OCI-LY7 (cell line): Measurements from ENCODE around the gene PPP4C. TPM values are rescaled to one million over a fixed set of nuclear protein-coding genes. Genes with fewer than 3 reads are reported as not detected.

ENCODE experiments used
- BruUV-seq: library from RNA; stranded (reverse); fragments of 400-500 nt; replicated peaks from 2 replicates; lab custom pipeline; 2021; lab: Mats Ljungman, UMichigan
- CTCF ChIA-PET: fragments of 300-600 bp; sonication (Branson Sonifier 250); formaldehyde crosslinking; loops from one replicate; lab custom pipeline; 2022; ENCODE audit warnings: antibody characterized with exemption; ENCODE audit not compliant: unreplicated experiment; lab: Charles Lee
- POLR2A ChIA-PET: fragments of 300-600 bp; sonication (Branson Sonifier 250); formaldehyde crosslinking; loops from one replicate; lab custom pipeline; 2022; ENCODE audit warnings: antibody characterized with exemption; lab: Charles Lee
- DNase-seq: peaks from one replicate; pipeline ENCODE4 v3.0.0-alpha.2; 2015; ENCODE audit warnings: low spot score
- H2AFZ ChIP-seq: fragments of 200-600 bp; sonication (generic), shearing (Covaris generic); 2 replicates; pipeline ENCODE4 v1.6.1; 2014; ENCODE audit warnings: mild to moderate bottlenecking, antibody characterized with exemption, low read length, moderate library complexity
- H3K27ac ChIP-seq: fragments of 200-600 bp; sonication (generic); 2 replicates; pipeline ENCODE4 v1.5.1; 2014; ENCODE audit warnings: mixed run types, low read depth, mild to moderate bottlenecking, moderate library complexity, low read length, inconsistent platforms; ENCODE audit not compliant: poor library complexity, severe bottlenecking
- H3K36me3 ChIP-seq: fragments of 200-600 bp; sonication (generic); 2 replicates; pipeline ENCODE4 v1.6.1; 2014; ENCODE audit warnings: mild to moderate bottlenecking, antibody characterized with exemption, low read length, moderate library complexity, mixed read lengths; ENCODE audit not compliant: insufficient read depth
- H3K4me1 ChIP-seq: fragments of 200-600 bp; sonication (generic); 2 replicates; pipeline ENCODE4 v1.5.1; 2014; ENCODE audit warnings: mild to moderate bottlenecking, low read length; ENCODE audit not compliant: insufficient read depth, poor library complexity, severe bottlenecking
- H3K4me2 ChIP-seq: fragments of 200-600 bp; sonication (generic); 2 replicates; pipeline ENCODE4 v1.6.1; 2014; ENCODE audit warnings: mild to moderate bottlenecking, low read length
- H3K4me3 ChIP-seq: fragments of 200-600 bp; sonication (generic); 2 replicates; pipeline ENCODE4 v1.5.1; 2014; ENCODE audit warnings: mild to moderate bottlenecking, low read depth, low read length; ENCODE audit not compliant: poor library complexity, severe bottlenecking
- H3K79me2 ChIP-seq: fragments of 200-600 bp; sonication (generic); 2 replicates; pipeline ENCODE4 v1.6.1; 2016; ENCODE audit warnings: low read depth, mild to moderate bottlenecking, low read length, moderate library complexity, mixed read lengths; ENCODE audit not compliant: insufficient read depth
- H3K9me2 ChIP-seq: fragments of 200-600 bp; sonication (generic); 2 replicates; pipeline ENCODE4 v1.6.1; 2016; ENCODE audit warnings: mild to moderate bottlenecking, low read length, mixed read lengths; ENCODE audit not compliant: insufficient read depth
- H3K9me3 ChIP-seq: fragments of 200-600 bp; sonication (generic); 2 replicates; pipeline ENCODE4 v1.6.1; 2014; ENCODE audit warnings: mild to moderate bottlenecking, mixed run types, low read length, mixed read lengths
- H4K20me1 ChIP-seq: fragments of 200-600 bp; sonication (generic); 2 replicates; pipeline ENCODE4 v1.6.1; 2014; ENCODE audit warnings: mild to moderate bottlenecking, antibody characterized with exemption, low read length, moderate library complexity, mixed read lengths; ENCODE audit not compliant: insufficient read depth
- CTCF ChIP-seq: fragments of 200-600 bp; sonication (generic); conservative IDR thresholded peaks from 2 replicates; pipeline ENCODE4 v1.5.1; 2014; ENCODE audit warnings: mild to moderate bottlenecking, antibody characterized with exemption, low read length, moderate library complexity, mixed read lengths
- EZH2phosphoT487 ChIP-seq: fragments of 200-600 bp; sonication (generic); IDR thresholded peaks from 2 replicates; pipeline ENCODE4 v1.6.1; 2018; ENCODE audit warnings: low read depth, borderline replicate concordance, mild to moderate bottlenecking, mixed run types, antibody characterized with exemption, low read length, moderate library complexity, mixed read lengths
- intact Hi-C: fragments of 100-400 bp; cut with micrococcal nuclease; formaldehyde crosslinking; loops from one replicate; pipeline ENCODE4 v1.10.0; 2022; ENCODE audit not compliant: unreplicated experiment
- total RNA-seq, 2 experiments: library from RNA; depleted of rRNA in 1 of 2; stranded (reverse); fragments of >200 nt in 1 of 2; shearing (Covaris generic) in 1 of 2; gene quantifications; 2 replicates each; pipeline ENCODE4 v1.2.3, GENCODE V29; 2014 to 2022

Gene PPP4C
- total RNA-seq, 2 experiments from 2014 or later, result 124 to 144 TPM

GRCh38 chr16:30027588-30028437 lies 48.0 kb upstream of the PPP4C start:
- Histone ChIP-seq H3K9me2 (no peaks in the 10 kb centered on the region), H3K27ac (no peak overlapping the region), H3K9me3 (no peaks in the 10 kb centered on the region), H3K36me3 (no peaks in the 10 kb centered on the region), H3K4me2 (no peak overlapping the region), H3K4me1 (no peaks in the 10 kb centered on the region), H4K20me1 (no peaks in the 10 kb centered on the region), H2AFZ (no peak overlapping the region), H3K79me2 (no peaks in the 10 kb centered on the region), H3K4me3 (no peak overlapping the region)
- no peak for TF ChIP-seq CTCF
- TF ChIP-seq EZH2phosphoT487, result no peak
- no TSS peak for BruUV-seq
- ChIA-PET POLR2A (no interaction called here), CTCF (no interaction called here)
- no peak for DNase-seq
- intact Hi-C loops, result no loop called here

- intact Hi-C loops, result no loop called here
- H3K9me2 ChIP-seq, result no peaks in the 10 kb centered on the region
- CTCF ChIA-PET, result no interaction called here
- POLR2A ChIA-PET, result no interaction called here
- H3K4me2 ChIP-seq, result no peak overlapping the region
- BruUV-seq, result no TSS peak
- H3K36me3 ChIP-seq, result no peaks in the 10 kb centered on the region
- no peaks in the 10 kb centered on the region for H3K9me3 ChIP-seq
- H2AFZ ChIP-seq, result no peak overlapping the region
- no peaks in the 10 kb centered on the region for H3K4me1 ChIP-seq
- H3K4me3 ChIP-seq, result no peak overlapping the region
- TF ChIP-seq CTCF, result no peak
- TF ChIP-seq EZH2phosphoT487, result no peak
- H3K79me2 ChIP-seq, result no peaks in the 10 kb centered on the region
- H3K27ac ChIP-seq, result no peak overlapping the region
- H4K20me1 ChIP-seq, result no peaks in the 10 kb centered on the region
- DNase-seq, result no peak
These were observed 47.2 kb upstream of the PPP4C start for GRCh38 chr16:30028438-30029076.
